Neutrophil (primary cell): ENCODE data around the gene ARHGAP32.

Experiments used
- H3K27ac ChIP-seq: fragments of 200-600 bp; sonication (generic); 2 replicates; pipeline ENCODE4 v1.5.1; 2016; ENCODE audit warnings: mild to moderate bottlenecking, moderate library complexity
- H3K27me3 ChIP-seq: fragments of 200-600 bp; sonication (generic); 2 replicates; pipeline ENCODE4 v1.6.0; 2016; ENCODE audit warnings: mild to moderate bottlenecking
- H3K36me3 ChIP-seq: fragments of 200-600 bp; sonication (generic); 2 replicates; pipeline ENCODE4 v1.5.1; 2017
- H3K4me1 ChIP-seq, 2 experiments: fragments of 200-600 bp in 1 of 2; sonication (generic) in 1 of 2; 1 replicate in 1 of 2; 2 replicates in 1 of 2; pipeline versions ENCODE4 v1.5.1 to v1.6.1; 2013 to 2016; ENCODE audit warnings: low read depth in 1 of 2, low read length in 1 of 2, mild to moderate bottlenecking in 1 of 2, moderate library complexity in 1 of 2; ENCODE audit not compliant: control insufficient read depth in 1 of 2, insufficient read depth in 1 of 2
- H3K4me3 ChIP-seq, 2 experiments: fragments of 200-600 bp in 1 of 2; sonication (generic) in 1 of 2; 1 replicate in 1 of 2; 2 replicates in 1 of 2; pipeline ENCODE4 v1.5.1; 2013 to 2016; ENCODE audit warnings: low read depth in 1 of 2, low read length in 1 of 2, mild to moderate bottlenecking in 1 of 2, moderate library complexity in 1 of 2
- H3K9me3 ChIP-seq: fragments of 200-600 bp; sonication (generic); 2 replicates; pipeline ENCODE4 v1.5.1; 2016
- TF ChIP-seq, protein P1 (sequence below): fragments of 200-600 bp; sonication (generic); IDR thresholded peaks from 2 replicates; pipeline ENCODE4 v1.5.1; 2016; ENCODE audit warnings: antibody characterized with exemption

Gene ARHGAP32

GRCh38 chr11:128941573-128942271, 250.4 kb downstream of the ARHGAP32 start:
- Histone ChIP-seq H3K4me1 (no peaks in the 10 kb centered on the region), H3K27ac (no peak overlapping the region), H3K36me3 (no peaks in the 10 kb centered on the region), H3K9me3 (no peaks in the 10 kb centered on the region), H3K4me3 (no peak overlapping the region), H3K27me3 (no peaks in the 10 kb centered on the region)
- TF ChIP-seq, protein P1, sequence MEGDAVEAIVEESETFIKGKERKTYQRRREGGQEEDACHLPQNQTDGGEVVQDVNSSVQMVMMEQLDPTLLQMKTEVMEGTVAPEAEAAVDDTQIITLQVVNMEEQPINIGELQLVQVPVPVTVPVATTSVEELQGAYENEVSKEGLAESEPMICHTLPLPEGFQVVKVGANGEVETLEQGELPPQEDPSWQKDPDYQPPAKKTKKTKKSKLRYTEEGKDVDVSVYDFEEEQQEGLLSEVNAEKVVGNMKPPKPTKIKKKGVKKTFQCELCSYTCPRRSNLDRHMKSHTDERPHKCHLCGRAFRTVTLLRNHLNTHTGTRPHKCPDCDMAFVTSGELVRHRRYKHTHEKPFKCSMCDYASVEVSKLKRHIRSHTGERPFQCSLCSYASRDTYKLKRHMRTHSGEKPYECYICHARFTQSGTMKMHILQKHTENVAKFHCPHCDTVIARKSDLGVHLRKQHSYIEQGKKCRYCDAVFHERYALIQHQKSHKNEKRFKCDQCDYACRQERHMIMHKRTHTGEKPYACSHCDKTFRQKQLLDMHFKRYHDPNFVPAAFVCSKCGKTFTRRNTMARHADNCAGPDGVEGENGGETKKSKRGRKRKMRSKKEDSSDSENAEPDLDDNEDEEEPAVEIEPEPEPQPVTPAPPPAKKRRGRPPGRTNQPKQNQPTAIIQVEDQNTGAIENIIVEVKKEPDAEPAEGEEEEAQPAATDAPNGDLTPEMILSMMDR, result no peak

GRCh38 chr11:128941110-128941509, 251.0 kb downstream of the ARHGAP32 start:
- H3K27me3 ChIP-seq, result no peaks in the 10 kb centered on the region
- TF ChIP-seq, protein P1, result no peak
- H3K36me3 ChIP-seq, result no peaks in the 10 kb centered on the region
- no peak overlapping the region for H3K4me3 ChIP-seq
- no peak overlapping the region for H3K27ac ChIP-seq
- no peaks in the 10 kb centered on the region for H3K9me3 ChIP-seq
- no peaks in the 10 kb centered on the region for H3K4me1 ChIP-seq

DNA sequence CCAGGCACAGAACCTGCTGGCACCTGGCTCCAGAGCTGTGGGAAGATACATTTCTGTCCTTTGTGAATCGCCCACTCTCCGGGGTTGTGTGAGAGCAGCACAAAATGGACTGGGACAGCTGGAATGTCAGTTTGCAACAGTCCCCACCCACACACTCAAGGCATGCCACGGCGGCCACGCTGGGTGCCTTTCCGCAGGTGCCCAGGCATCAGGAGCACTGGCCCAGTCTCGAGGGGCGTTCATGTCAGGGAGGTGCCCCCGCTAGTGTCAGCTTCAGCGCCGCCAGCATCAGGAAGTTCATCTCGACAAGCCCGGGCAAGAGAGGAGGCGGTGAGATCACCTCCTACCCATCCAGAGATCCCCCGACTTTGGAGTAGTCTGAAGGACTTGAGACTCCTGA, 251.5 kb downstream of the ARHGAP32 start:
- Histone ChIP-seq H3K9me3 (no peaks in the 10 kb centered on the region), H3K27me3 (no peaks in the 10 kb centered on the region), H3K4me1 (no peaks in the 10 kb centered on the region), H3K36me3 (no peaks in the 10 kb centered on the region), H3K4me3 (no peak overlapping the region), H3K27ac (no peak overlapping the region)
- TF ChIP-seq, protein P1, result no peak

DNA sequence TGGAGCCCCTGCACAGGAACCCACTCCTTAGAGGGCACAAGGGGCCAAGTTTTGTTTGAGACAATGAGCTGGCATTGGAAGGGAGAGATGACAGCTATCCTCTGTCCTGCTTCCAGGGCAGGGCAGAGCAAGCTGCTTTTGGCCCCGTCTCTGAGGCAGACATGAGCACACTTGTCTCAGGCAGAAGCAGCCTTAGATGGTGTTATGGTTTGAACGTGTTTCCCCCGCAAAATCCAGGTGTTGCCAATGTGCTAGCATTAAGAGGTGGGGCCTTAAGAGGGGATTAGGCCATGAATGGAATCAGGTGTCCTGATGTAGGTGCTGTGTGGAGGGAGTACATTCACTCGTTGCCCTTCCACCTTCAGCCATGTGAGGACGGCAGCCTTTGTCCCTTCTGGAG, 252.0 kb downstream of the ARHGAP32 start:
- TF ChIP-seq, protein P1, result no peak
- no peak overlapping the region for H3K4me3 ChIP-seq
- no peak overlapping the region for H3K27ac ChIP-seq
- no peaks in the 10 kb centered on the region for H3K36me3 ChIP-seq
- no peaks in the 10 kb centered on the region for H3K27me3 ChIP-seq
- no peaks in the 10 kb centered on the region for H3K4me1 ChIP-seq
- H3K9me3 ChIP-seq, result no peaks in the 10 kb centered on the region

DNA sequence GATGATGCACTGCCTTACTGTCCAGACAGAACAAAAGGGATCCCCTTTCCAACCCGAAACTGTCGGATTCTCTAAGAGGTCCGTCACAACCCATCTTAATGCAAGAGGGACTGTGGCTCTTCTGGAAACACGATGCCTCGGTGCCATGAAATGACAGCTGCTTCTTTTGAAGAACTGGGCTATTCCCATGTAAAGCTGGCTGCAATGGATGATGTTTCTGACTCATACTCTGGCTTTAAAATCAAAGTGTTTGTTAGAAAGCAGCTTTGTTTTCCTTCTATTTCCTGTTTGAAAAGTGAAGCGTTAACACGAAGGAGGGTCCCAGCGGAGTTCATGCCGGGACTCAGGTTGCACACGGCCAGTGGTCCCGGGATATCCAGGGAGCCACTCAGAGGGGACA, 252.5 kb downstream of the ARHGAP32 start:
- H3K9me3 ChIP-seq, result no peaks in the 10 kb centered on the region
- H3K27ac ChIP-seq, result no peak overlapping the region
- no peaks in the 10 kb centered on the region for H3K36me3 ChIP-seq
- no peaks in the 10 kb centered on the region for H3K27me3 ChIP-seq
- no peak overlapping the region for H3K4me3 ChIP-seq
- TF ChIP-seq, protein P1, result no peak
- no peaks in the 10 kb centered on the region for H3K4me1 ChIP-seq
